Bone marrow (tissue), 2 donors: Measurements from ENCODE around the gene NXT1.
A peak's percentile ranks its signal among the peaks of the same experiment; 100 is the strongest.
"Not testable (repeated sequence)": the region's sequence is repeated elsewhere in the genome, so short reads cannot be mapped to it uniquely, and the experiment has no call there.

ENCODE experiments used
- DNase-seq, 2 donors: peaks; one replicate each; lab custom pipeline; 2025; lab: John Stamatoyannopoulos, UW

The NXT1 gene

GRCh38 chr20:23331450-23332350, 18.9 kb upstream of the NXT1 start:
- DNase-seq = no peak

GRCh38 chr20:23332467-23332866, 18.1 kb upstream of the NXT1 start:
- no peak for DNase-seq

- peak in 1 of 2 donors; percentile 1 for DNase-seq
Measured at GRCh38 chr20:23334111-23334510, 16.5 kb upstream of the NXT1 start.

- no peak for DNase-seq
Measured at GRCh38 chr20:23335521-23335920, 15.1 kb upstream of the NXT1 start.

GRCh38 chr20:23336476-23336875, 14.1 kb upstream of the NXT1 start:
- DNase-seq = no peak

- DNase-seq = no peak
Measured at GRCh38 chr20:23337312-23337711, 13.3 kb upstream of the NXT1 start.

- no peak for DNase-seq
Measured at GRCh38 chr20:23339986-23340385, 10.6 kb upstream of the NXT1 start.

GRCh38 chr20:23340524-23340923, 10.1 kb upstream of the NXT1 start:
- DNase-seq = peak; percentile 2 to 54

GRCh38 chr20:23341073-23341472, 9.5 kb upstream of the NXT1 start:
- no peak for DNase-seq

- DNase-seq = no peak
Measured at GRCh38 chr20:23343590-23343989, 7.0 kb upstream of the NXT1 start.

GRCh38 chr20:23344336-23344735, 6.3 kb upstream of the NXT1 start:
- no peak for DNase-seq

GRCh38 chr20:23346002-23346401, 4.6 kb upstream of the NXT1 start:
- no peak for DNase-seq

- no peak for DNase-seq
Measured at GRCh38 chr20:23347791-23348190, 2.8 kb upstream of the NXT1 start.

- DNase-seq = not testable (repeated sequence)
Measured at GRCh38 chr20:23348510-23348909, 2.1 kb upstream of the NXT1 start.

GRCh38 chr20:23349338-23350195, 1.0 kb upstream of the NXT1 start:
- peak in 1 of 2 donors; percentile 83 for DNase-seq

GRCh38 chr20:23350904-23351838, 580 bp downstream of the NXT1 start:
- peak in 1 of 2 donors; percentile 38 for DNase-seq

GRCh38 chr20:23356203-23356602, 5.6 kb downstream of the NXT1 start:
- no peak for DNase-seq

- DNase-seq = peak; percentile 95 to 97
Measured at GRCh38 chr20:23357767-23358562, 7.4 kb downstream of the NXT1 start.

- no peak for DNase-seq
Measured at GRCh38 chr20:23358563-23358906, 7.9 kb downstream of the NXT1 start.

GRCh38 chr20:23358923-23359593, 8.5 kb downstream of the NXT1 start:
- DNase-seq = no peak
